ENCODE measurements around the gene ATP1B2.

DNA sequence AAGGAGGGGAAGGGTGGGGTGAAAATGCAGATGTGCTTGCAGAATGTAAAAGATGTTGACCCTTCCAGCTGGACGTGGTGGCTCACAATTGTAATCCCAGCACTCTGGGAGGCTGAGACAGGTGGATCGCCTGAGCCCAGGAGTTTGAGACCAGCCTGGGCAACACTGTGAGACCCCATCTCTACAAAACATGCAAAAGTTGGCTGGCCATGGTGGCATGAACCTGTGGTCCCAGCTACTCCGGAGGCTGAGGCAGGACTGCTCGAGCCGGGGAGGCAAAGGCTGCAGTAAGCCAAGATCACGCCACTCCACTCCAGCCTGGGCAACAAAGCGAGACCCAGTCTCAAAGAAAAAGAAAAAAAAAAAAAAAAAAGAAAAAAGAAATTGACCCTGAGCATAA, 17.8 kb downstream of the ATP1B2 start:
- TF ChIP-seq, protein P1, sequence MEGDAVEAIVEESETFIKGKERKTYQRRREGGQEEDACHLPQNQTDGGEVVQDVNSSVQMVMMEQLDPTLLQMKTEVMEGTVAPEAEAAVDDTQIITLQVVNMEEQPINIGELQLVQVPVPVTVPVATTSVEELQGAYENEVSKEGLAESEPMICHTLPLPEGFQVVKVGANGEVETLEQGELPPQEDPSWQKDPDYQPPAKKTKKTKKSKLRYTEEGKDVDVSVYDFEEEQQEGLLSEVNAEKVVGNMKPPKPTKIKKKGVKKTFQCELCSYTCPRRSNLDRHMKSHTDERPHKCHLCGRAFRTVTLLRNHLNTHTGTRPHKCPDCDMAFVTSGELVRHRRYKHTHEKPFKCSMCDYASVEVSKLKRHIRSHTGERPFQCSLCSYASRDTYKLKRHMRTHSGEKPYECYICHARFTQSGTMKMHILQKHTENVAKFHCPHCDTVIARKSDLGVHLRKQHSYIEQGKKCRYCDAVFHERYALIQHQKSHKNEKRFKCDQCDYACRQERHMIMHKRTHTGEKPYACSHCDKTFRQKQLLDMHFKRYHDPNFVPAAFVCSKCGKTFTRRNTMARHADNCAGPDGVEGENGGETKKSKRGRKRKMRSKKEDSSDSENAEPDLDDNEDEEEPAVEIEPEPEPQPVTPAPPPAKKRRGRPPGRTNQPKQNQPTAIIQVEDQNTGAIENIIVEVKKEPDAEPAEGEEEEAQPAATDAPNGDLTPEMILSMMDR (IDR thresholded peaks at IDR 0.05), result no peak
- no peak for TF ChIP-seq POLR2A (IDR thresholded peaks at IDR 0.05)
